ENCODE results near the gene PLBD2. TPM values are rescaled to one million over a fixed set of nuclear protein-coding genes. Genes with fewer than 3 reads are reported as not detected.

The PLBD2 gene
- total and polyA plus RNA-seq, 4 donors = 12.1 to 31.2 (median 19.6) TPM

DNA sequence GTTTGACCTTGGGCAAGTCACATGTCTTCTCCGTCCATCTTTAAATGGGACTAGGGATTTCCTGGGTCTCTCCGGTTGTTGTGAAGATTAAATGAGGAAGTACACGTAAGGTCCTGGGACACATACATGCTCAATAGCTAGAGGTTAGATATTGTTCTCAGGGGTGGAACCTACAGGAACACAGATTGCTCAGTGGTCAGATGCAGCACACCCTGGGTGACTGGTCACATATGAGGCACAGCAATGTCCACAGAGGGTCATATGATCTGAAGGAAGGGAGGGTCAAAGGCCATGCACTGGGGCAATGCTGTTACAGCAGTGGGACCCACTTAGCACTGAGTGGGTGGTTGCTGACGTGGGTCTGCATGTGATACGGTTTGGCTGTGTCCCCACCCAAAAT lies 12.0 kb upstream of the PLBD2 start:
- TF ChIP-seq CTCF (IDR thresholded peaks at IDR 0.05; ENCODE audit: low read depth, low read length, missing input control) (no peak), HNF4A (conservative IDR thresholded peaks at IDR 0.05) (no peak), TAF1 (conservative IDR thresholded peaks at IDR 0.05) (no peak), FOXA1 (IDR thresholded peaks at IDR 0.05) (no peak), RAD21 (IDR thresholded peaks at IDR 0.05) (no peak), FOXA2 (IDR thresholded peaks at IDR 0.05) (no peak)
- TF ChIP-seq, protein P1, sequence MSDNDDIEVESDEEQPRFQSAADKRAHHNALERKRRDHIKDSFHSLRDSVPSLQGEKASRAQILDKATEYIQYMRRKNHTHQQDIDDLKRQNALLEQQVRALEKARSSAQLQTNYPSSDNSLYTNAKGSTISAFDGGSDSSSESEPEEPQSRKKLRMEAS (IDR thresholded peaks at IDR 0.05) = no peak
- Histone ChIP-seq H3K27me3 (ENCODE audit: control insufficient read depth in 4 of 4, insufficient read depth in 4 of 4, low read length in 3 of 4) (no peaks in the 10 kb centered on the region), H3K9ac (ENCODE audit: low read depth in 1 of 2, low read length in 2 of 2) (no peak overlapping the region), H3K4me1 (ENCODE audit: control insufficient read depth in 4 of 4, insufficient read depth in 4 of 4, low read length in 3 of 4) (no peaks in the 10 kb centered on the region), H3K4me3 (ENCODE audit: low read depth in 1 of 3, low read length in 3 of 3) (no peak overlapping the region), H3K27ac (ENCODE audit: low read depth in 1 of 2, low read length in 2 of 2) (no peak overlapping the region), H3K36me3 (ENCODE audit: control insufficient read depth in 4 of 4, insufficient read depth in 3 of 4, low read depth in 1 of 4, low read length in 3 of 4) (no peaks in the 10 kb centered on the region), H3K9me3 (ENCODE audit: control insufficient read depth in 4 of 4, low read length in 3 of 4) (no peaks in the 10 kb centered on the region)
- no peak for DNase-seq (ENCODE audit: low spot score)
- WGBS = 88% methylated on average over 5 of the region's 5 CpGs

GRCh38 chr12:113347107-113347506 lies 11.3 kb upstream of the PLBD2 start:
- no peaks in the 10 kb centered on the region for H3K9me3 ChIP-seq (ENCODE audit: control insufficient read depth in 4 of 4, low read length in 3 of 4)
- H3K27me3 ChIP-seq (ENCODE audit: control insufficient read depth in 4 of 4, insufficient read depth in 4 of 4, low read length in 3 of 4) = no peaks in the 10 kb centered on the region
- DNase-seq (ENCODE audit: low spot score) = no peak
- no peak overlapping the region for H3K4me3 ChIP-seq (ENCODE audit: low read depth in 1 of 3, low read length in 3 of 3)
- 89% methylated on average over 3 of the region's 3 CpGs for WGBS
- no peaks in the 10 kb centered on the region for H3K4me1 ChIP-seq (ENCODE audit: control insufficient read depth in 4 of 4, insufficient read depth in 4 of 4, low read length in 3 of 4)
- TF ChIP-seq TAF1 (conservative IDR thresholded peaks at IDR 0.05) (no peak), JUND (IDR thresholded peaks at IDR 0.05) (no peak), ZBTB33 (IDR thresholded peaks at IDR 0.05) (no peak)
- TF ChIP-seq, protein P2, sequence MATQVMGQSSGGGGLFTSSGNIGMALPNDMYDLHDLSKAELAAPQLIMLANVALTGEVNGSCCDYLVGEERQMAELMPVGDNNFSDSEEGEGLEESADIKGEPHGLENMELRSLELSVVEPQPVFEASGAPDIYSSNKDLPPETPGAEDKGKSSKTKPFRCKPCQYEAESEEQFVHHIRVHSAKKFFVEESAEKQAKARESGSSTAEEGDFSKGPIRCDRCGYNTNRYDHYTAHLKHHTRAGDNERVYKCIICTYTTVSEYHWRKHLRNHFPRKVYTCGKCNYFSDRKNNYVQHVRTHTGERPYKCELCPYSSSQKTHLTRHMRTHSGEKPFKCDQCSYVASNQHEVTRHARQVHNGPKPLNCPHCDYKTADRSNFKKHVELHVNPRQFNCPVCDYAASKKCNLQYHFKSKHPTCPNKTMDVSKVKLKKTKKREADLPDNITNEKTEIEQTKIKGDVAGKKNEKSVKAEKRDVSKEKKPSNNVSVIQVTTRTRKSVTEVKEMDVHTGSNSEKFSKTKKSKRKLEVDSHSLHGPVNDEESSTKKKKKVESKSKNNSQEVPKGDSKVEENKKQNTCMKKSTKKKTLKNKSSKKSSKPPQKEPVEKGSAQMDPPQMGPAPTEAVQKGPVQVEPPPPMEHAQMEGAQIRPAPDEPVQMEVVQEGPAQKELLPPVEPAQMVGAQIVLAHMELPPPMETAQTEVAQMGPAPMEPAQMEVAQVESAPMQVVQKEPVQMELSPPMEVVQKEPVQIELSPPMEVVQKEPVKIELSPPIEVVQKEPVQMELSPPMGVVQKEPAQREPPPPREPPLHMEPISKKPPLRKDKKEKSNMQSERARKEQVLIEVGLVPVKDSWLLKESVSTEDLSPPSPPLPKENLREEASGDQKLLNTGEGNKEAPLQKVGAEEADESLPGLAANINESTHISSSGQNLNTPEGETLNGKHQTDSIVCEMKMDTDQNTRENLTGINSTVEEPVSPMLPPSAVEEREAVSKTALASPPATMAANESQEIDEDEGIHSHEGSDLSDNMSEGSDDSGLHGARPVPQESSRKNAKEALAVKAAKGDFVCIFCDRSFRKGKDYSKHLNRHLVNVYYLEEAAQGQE (IDR thresholded peaks at IDR 0.05) = no peak
- no peak overlapping the region for H3K9ac ChIP-seq (ENCODE audit: low read depth in 1 of 2, low read length in 2 of 2)
- H3K36me3 ChIP-seq (ENCODE audit: control insufficient read depth in 4 of 4, insufficient read depth in 3 of 4, low read depth in 1 of 4, low read length in 3 of 4) = no peaks in the 10 kb centered on the region
- H3K27ac ChIP-seq (ENCODE audit: low read depth in 1 of 2, low read length in 2 of 2) = no peak overlapping the region

DNA sequence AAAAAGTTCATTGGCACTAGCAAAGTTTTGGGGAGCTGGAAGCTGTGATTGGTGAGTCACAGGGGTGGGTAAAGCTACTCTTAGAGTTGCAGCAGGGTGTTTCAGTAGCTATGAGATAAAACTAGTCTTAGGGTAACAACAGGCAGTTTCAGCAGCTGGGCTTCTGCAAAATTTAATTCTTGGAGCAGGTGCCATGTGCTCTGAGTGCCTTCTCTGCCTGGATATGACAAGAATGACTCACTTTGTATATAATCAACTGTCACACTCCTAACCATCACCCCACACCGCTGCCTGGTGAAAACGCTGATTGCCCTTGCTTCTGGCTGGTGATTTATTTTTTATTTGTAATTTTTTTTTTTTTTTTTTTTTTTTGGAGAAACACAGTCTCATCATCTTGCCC lies 10.5 kb upstream of the PLBD2 start:
- Histone ChIP-seq H3K27ac (ENCODE audit: low read depth in 1 of 2, low read length in 2 of 2) (no peak overlapping the region), H3K4me3 (ENCODE audit: low read depth in 1 of 3, low read length in 3 of 3) (no peak overlapping the region), H3K4me1 (ENCODE audit: control insufficient read depth in 4 of 4, insufficient read depth in 4 of 4, low read length in 3 of 4) (no peaks in the 10 kb centered on the region), H3K27me3 (ENCODE audit: control insufficient read depth in 4 of 4, insufficient read depth in 4 of 4, low read length in 3 of 4) (no peaks in the 10 kb centered on the region), H3K36me3 (ENCODE audit: control insufficient read depth in 4 of 4, insufficient read depth in 3 of 4, low read depth in 1 of 4, low read length in 3 of 4) (no peaks in the 10 kb centered on the region), H3K9me3 (ENCODE audit: control insufficient read depth in 4 of 4, low read length in 3 of 4) (no peaks in the 10 kb centered on the region), H3K9ac (ENCODE audit: low read depth in 1 of 2, low read length in 2 of 2) (no peak overlapping the region)
- DNase-seq (ENCODE audit: low spot score) = no peak
- 87% methylated on average over 2 of the region's 2 CpGs for WGBS
- TF ChIP-seq HNF4G (IDR thresholded peaks at IDR 0.05) (no peak), CTCF (IDR thresholded peaks at IDR 0.05; ENCODE audit: low read depth, low read length, missing input control) (no peak), YY1 (IDR thresholded peaks at IDR 0.05) (no peak)
- TF ChIP-seq, protein P2 (IDR thresholded peaks at IDR 0.05) = no peak
